GM18868 (cell line): Measurements from ENCODE around the gene GSTT4.
"Not testable (repeated sequence)": the region's sequence is repeated elsewhere in the genome, so short reads cannot be mapped to it uniquely, and the experiment has no call there.

Experiments
- ATAC-seq: cut with Tn5 transposase; IDR thresholded peaks from one replicate; pipeline ENCODE4 v1.9.1; 2021; ENCODE audit warnings: mild to moderate bottlenecking, moderate library complexity; ENCODE audit not compliant: unreplicated experiment

The GSTT4 gene

DNA sequence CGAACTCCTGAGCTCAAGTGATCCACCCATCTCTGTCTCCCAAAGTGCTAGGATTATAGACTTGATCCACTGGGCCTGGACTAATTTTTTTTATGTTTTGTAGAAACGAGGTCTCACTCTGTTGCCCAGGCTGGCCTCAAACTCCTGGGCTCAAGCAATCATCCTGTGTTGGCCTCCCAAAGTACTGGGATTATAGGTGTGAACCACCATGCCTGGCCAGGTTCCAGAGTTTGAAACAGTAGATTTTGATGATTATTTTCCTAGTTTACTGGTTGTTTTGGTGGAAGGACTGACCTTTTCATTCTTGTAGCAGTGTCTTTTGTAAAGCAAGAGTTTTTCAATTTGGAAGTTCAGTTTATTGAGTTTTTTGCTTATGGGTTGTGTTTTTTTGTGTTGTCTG is 20.8 kb upstream of the GSTT4 start:
- no peak for ATAC-seq

- no peak for ATAC-seq
These were observed 20.2 kb upstream of the GSTT4 start for GRCh38 chr22:24025475-24025874.

GRCh38 chr22:24024354-24024753 is 19.1 kb upstream of the GSTT4 start:
- ATAC-seq = no peak

DNA sequence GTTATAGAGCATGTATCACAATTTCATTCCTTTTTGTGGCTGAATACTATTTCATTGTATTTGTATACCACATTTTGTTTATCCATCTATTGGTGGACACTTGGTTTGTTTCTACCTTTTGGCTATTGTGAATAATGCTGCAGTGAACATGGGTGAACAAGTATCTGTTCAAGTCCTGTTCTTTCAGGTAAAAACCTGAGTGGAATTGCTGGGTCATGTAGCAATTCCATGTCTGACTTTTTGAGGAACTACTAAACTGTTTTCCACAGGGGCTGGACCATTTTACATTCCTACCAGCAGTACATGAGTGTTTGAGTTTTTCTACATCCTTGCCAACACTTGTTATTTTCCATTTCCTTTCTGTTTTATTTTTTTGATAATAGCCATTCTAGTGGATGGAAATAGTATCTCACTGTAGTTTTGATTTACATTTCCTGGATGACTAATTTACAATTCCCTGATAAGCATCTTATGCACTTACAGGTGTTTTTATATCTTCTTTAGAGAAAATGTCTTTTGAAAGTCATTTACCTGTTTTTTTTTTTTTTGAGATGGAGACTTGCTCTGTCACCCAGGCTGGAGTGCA is 18.0 kb upstream of the GSTT4 start:
- no peak for ATAC-seq

DNA sequence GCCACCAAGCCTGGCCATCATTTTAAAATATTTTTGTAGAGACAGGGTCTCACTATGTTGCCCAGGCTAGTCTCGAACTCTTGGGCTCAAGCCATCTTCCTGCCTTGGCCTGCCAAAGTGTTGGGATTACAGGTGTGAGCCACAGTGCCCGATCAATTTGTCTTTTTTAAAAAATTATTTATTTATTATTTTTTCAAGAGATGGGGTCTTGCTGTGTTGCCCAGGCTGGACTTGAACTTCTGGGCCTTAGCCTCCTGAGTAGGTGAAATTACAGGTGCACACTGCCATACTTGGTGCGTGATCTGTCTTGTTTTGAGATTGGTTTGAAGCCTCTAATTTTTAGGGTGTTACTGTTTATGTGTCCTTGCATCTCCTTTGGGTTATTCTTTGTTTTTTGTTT is 16.1 kb upstream of the GSTT4 start:
- ATAC-seq = no peak

GRCh38 chr22:24016156-24016555 is 10.9 kb upstream of the GSTT4 start:
- ATAC-seq = no peak

DNA sequence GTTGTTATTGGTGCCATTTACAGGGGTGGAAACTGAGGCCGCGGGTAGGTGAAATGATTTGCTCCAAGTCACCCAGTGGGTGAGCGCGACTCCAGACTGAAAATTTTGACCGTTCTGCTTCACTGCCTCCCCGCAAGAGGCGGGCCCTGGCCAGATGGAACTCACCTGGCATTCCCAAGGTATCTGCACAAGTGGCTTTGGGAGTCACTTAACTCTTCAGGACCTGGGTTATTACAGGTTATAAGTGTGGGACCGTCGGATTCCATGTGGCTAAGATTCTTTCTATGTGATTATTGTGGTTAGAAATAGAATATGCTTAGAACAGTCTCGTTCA is 6.4 kb upstream of the GSTT4 start:
- ATAC-seq = no peak

- ATAC-seq = no peak
These were observed 4.8 kb upstream of the GSTT4 start for GRCh38 chr22:24010018-24010391.

DNA sequence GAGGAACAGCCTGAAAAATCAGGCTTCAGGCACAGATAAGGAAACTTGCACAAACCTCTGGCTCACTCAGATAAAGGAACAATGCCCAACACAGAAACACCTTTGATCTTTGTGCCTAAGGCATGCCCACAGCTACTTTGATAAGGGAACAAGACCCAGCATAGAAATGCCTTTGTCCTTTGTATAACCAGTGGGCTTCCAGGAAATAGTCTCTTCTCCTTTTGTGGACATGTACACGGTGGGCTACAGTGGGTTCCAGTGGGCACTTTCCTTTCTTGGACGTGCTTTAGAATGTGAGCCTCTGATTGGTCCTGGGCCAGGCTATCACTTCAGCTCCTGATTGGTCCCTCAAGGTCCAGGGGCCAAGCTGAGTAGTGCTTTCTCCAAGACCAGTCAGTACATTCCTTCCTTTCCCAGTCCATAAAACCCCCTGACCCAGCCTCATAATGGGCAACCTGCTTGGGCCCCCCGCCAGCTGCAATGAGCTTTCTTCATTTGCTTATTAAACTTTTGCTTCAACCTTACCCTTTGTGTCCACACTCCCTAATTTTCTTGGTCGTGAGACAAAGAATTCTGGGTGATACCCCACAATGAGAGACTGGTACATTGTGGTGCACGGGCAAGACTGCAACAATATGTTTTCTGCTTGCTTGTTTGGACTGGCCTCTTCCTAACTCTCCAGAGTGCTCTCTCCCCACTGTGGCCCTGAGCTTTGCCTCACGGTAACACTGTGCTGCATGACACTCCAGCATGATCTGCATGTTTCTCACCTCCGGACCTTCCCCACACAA is 4.2 kb upstream of the GSTT4 start:
- no peak for ATAC-seq

DNA sequence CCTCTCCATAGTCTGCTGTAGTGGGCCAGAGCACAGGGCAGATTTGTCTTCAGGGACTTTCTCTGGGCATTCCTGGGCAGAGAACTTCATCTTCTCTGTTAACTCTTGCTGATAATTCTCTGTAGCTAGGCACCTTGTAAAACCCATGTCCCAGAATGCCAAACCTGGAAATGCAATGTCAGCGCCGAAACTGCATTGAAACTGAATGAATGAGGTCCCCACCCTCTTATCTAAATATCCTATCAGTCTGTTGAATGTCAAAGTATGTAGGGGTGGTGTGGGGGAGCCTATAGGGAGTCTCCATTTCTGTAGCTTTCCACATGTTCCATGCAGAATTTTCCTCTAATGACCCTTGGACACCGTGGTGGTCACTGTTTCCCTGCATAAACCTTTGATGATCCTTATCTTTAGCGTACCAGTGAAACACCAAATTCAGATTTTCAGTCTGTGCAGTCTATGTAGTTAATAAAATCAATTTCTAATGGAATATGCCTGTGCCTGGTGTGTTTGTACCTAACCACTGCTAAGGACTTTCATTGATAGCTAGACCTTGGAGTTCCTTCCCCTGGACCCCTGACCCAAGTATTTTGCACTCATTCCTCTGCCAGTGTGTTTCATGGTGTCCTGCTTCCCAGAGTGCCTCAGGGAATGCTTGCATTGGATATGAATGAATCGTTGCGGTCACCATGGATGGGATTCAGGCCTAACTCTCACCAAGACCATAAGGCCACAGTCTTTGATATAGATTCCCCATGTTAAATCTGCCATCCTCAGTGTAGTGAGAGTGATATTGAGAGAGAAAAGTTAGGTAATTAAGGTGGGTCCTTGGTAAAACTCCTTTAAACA is 3.4 kb upstream of the GSTT4 start:
- no peak for ATAC-seq

DNA sequence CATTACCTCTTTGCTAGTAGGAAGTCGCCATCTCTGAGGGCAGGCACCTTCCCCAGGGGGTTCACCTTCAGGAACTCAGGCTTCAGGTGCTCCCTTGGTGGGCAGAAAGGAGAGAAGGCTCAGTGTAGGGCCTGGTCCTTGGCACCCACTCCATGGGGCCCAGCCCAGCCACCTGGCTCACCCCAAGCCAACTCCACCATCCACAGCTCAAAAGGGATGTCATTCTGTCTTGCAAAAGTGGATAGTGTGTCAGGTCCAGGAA is 2.7 kb upstream of the GSTT4 start:
- ATAC-seq = no peak

DNA sequence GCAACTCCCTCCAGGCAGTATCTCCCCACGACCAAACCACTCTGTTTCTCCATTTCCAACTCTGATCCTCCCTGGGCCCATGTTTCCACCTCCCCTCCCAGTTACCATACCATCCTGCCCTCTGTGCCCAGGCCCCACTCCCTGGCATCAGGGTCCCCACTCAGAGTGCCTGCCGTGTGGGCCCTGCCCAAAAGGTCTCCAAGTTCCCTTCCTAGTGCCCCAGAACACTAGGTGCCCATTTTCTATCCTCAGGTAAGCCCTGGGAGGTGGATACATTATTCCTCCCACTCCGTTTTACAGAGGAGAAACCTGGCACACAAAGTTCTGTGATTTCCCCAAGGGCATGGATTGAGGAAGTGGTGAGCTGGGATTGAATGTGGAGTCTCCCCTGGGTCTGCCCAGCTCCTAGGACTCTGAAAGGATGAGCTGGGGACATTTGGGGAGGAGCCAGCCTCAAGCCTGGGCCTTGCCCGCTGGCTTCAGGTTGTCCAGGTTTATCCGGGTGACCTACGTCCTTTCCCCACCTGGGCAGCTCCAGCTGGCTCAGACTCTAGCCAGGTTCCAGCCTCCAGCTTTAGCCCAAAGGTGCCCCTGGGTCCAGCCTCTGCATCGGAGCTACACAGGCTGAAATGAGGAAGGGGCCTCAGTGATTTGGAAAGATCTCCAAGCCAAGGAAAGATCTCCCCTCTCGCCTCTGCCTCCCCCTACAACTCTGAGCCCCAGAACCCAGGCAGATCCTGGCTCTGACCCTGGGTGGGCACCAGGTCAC is 2.2 kb upstream of the GSTT4 start:
- no peak for ATAC-seq

DNA sequence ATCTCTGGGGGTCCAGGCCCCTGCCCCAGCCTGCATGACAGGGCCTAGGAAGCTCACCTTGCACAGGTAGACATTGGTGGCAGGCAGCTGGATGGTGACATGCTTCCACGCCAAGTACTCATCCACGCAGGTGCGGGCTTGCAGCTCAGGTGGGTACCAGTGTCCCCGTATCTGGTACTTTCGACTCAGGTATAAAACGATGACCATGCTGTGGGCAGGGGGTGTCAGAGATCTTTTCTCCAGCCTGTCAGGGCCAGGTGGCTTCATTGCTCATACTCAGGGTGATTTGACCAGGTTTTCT is 1.6 kb upstream of the GSTT4 start:
- no peak for ATAC-seq

GRCh38 chr22:24006207-24006913 is 1.1 kb upstream of the GSTT4 start:
- ATAC-seq = no peak

DNA sequence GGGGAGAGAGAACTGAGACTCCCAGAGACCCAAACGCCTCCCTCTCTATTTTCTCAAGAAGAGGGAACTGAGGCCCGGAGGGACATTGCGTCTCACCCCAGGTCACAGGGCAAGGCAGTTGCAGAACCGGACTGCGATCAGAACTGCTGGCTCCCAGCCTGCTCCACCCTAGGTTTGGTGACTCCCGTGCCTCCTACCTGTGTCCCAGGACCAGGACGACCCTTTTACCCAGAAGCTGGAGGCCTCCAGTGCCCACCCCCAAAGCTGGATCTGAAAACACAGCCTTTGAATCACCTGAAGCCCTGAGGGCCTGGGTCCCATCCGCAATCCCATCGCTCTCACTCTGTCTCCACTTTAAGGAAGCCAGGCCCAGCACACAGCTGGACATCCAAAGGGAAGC is 1.4 kb downstream of the GSTT4 start:
- no peak for ATAC-seq

GRCh38 chr22:24002851-24003250 is 2.4 kb downstream of the GSTT4 start:
- ATAC-seq = no peak

GRCh38 chr22:24002272-24002671 is 3.0 kb downstream of the GSTT4 start:
- no peak for ATAC-seq

GRCh38 chr22:24001314-24001713 is 3.9 kb downstream of the GSTT4 start:
- ATAC-seq = no peak

DNA sequence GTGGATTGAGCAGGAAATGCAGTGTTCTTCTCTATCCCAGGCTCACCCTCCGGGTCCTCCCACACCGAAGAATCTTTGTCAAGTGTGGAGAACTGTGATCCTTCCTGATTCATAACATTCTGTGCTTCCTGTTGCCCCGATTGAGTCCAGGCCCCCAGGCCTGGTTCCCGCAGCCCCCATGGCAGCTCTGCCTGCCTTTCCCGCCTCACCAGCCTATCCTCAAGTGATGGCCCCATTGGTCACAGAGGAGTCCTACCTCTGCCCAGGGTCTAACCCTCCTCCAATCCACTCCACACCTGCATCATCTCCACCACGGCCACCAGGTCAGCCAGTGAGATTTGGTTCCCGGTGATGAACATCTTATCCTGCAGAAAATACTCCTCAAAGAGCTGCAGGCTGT is 5.5 kb downstream of the GSTT4 start:
- not testable (repeated sequence) for ATAC-seq

DNA sequence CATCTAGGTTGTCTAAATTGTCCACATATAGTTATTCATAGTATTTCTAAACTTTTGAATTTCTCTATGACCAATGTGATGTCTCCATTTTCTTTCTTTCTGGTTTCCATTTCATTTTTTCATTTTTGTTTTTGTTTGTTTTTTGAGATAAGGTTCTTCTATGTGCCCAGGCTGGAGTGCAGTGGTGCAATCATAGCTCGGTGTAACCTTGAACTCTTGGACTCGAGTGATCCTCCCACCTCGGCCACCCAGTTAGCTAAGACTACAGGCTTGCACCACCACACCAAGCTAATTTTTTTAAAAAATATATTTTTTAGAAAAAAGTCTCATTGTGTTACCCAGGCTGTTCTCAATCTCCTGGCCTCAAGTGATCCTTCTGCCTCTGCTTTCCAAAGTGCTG is 8.2 kb downstream of the GSTT4 start:
- ATAC-seq = no peak

DNA sequence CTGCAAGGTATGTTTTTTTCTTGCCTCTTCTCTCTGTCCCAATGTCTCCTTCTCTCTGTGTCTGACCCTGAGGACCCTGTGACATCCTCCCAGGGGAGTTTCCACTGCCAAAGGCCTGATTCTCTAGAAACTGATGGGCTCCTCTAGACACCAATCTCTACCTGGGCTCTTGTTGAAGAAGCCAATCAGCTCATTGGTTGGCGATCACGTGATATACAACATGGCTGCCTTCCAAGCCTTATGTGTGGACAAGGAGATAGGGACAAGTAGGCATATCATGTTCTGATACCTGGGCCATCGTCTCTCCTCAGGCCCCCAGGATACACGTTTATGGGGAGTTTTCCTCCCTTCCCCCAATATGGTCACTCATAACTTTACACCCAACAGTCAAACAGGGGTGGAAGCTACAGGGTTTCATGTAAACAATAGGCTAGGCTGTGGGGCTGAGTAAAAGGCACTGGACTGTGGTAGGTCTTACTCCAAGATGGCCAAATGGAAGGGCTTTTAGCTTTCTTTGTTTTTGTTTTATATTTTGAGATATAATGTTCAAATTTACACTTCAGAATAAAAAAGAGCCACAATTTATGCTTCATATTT is 11.6 kb downstream of the GSTT4 start:
- not testable (repeated sequence) for ATAC-seq
